HepG2 (cell line): ENCODE results near the gene BCAR3.

Experiments
- BHLHE40 ChIP-seq: IDR thresholded peaks from 2 replicates; pipeline ENCODE4 v1.6.1; 2011; ENCODE audit warnings: low read length, improper control_type of control experiment
- MEF2D ChIP-seq: sonication (generic); formaldehyde crosslinking; IDR thresholded peaks from 2 replicates; pipeline ENCODE4 v1.5.1; 2020; ENCODE audit warnings: mild to moderate bottlenecking, missing genetic modification reagents
- POLR2A ChIP-seq, 2 experiments: IDR thresholded peaks; 2 replicates each; pipeline ENCODE4 v1.6.1; 2011; ENCODE audit warnings: low read depth in 2 of 2, low read length in 2 of 2, mild to moderate bottlenecking in 1 of 2, moderate library complexity in 1 of 2; ENCODE audit not compliant: insufficient read depth in 1 of 2
- TAF1 ChIP-seq: sonication (generic); formaldehyde crosslinking; IDR thresholded peaks from 2 replicates; pipeline ENCODE4 v1.4.0; 2020; ENCODE audit warnings: missing genetic modification reagents
- ZNF558 ChIP-seq: sonication (generic); formaldehyde crosslinking; IDR thresholded peaks from 2 replicates; pipeline ENCODE4 v1.9.0; 2022; ENCODE audit warnings: mild to moderate bottlenecking, missing genetic modification reagents, borderline replicate concordance
- TF ChIP-seq, protein P1 (sequence below): sonication (generic); formaldehyde crosslinking; IDR thresholded peaks from 2 replicates; pipeline ENCODE4 v1.5.0; 2020; ENCODE audit warnings: mild to moderate bottlenecking, missing genetic modification reagents, moderate library complexity

GRCh38 chr1:93722081-93723031, 40.7 kb upstream of the BCAR3 start:
- TF ChIP-seq BHLHE40: no peak
- TF ChIP-seq, protein P1, sequence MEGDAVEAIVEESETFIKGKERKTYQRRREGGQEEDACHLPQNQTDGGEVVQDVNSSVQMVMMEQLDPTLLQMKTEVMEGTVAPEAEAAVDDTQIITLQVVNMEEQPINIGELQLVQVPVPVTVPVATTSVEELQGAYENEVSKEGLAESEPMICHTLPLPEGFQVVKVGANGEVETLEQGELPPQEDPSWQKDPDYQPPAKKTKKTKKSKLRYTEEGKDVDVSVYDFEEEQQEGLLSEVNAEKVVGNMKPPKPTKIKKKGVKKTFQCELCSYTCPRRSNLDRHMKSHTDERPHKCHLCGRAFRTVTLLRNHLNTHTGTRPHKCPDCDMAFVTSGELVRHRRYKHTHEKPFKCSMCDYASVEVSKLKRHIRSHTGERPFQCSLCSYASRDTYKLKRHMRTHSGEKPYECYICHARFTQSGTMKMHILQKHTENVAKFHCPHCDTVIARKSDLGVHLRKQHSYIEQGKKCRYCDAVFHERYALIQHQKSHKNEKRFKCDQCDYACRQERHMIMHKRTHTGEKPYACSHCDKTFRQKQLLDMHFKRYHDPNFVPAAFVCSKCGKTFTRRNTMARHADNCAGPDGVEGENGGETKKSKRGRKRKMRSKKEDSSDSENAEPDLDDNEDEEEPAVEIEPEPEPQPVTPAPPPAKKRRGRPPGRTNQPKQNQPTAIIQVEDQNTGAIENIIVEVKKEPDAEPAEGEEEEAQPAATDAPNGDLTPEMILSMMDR (CRISPR knock-in tag): peak; percentile 43
- TF ChIP-seq ZNF558 (CRISPR knock-in tag): no peak
- TF ChIP-seq MEF2D (CRISPR knock-in tag): no peak
- TF ChIP-seq TAF1 (CRISPR knock-in tag): 0 out of 2 replicates have a peak, but pooled peaks have one; percentile 24
- no peak for TF ChIP-seq POLR2A (IDR thresholded peaks at IDR 0.05; ENCODE audit: insufficient read depth in 1 of 2, low read depth in 2 of 2, low read length in 2 of 2)
